Measurements from ENCODE around the gene LAMC3.

DNA sequence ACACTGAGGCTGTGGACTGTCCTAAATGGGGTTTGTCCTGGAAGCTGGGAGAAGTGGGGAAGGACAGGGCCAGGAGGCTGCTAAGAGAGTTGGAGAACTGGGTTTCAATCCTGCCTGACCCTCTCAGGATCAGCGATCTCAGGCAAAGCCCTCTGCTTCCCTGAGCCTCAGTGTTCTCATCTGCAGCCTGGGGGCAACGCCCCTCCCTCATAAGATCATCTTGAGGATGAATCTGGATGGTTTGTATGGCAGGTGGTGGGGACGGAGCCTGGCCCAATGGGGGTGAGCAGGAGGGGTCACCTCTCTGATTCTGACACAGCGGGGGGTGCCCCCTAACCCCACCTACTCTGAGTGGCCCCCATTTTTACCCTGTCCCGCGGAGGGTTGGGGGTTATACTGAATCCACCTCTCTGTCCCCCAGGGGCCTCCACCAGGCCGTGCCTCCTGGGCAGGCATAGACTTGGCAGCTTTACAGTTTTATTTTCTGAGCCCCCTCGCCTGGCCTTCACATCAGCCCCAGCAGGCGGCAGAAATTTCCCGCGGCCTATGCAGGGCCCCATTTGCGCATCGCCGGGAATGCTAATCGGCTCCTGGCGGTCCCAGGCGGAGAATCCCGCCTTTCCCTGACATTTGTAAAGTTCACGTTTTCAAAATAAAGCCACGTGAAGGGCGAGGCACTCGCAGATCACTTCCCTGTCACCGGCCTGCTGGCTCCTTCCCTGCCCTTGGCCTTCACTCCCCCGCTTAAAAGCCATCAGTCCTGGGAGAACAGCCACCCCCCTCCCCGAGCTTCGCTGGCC is 17.8 kb upstream of the LAMC3 start:
- TF ChIP-seq, protein P1, sequence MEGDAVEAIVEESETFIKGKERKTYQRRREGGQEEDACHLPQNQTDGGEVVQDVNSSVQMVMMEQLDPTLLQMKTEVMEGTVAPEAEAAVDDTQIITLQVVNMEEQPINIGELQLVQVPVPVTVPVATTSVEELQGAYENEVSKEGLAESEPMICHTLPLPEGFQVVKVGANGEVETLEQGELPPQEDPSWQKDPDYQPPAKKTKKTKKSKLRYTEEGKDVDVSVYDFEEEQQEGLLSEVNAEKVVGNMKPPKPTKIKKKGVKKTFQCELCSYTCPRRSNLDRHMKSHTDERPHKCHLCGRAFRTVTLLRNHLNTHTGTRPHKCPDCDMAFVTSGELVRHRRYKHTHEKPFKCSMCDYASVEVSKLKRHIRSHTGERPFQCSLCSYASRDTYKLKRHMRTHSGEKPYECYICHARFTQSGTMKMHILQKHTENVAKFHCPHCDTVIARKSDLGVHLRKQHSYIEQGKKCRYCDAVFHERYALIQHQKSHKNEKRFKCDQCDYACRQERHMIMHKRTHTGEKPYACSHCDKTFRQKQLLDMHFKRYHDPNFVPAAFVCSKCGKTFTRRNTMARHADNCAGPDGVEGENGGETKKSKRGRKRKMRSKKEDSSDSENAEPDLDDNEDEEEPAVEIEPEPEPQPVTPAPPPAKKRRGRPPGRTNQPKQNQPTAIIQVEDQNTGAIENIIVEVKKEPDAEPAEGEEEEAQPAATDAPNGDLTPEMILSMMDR (conservative IDR thresholded peaks at IDR 0.05; ENCODE audit: low read depth, low read length) = no peak
- TF ChIP-seq EZH2 (IDR thresholded peaks at IDR 0.05; ENCODE audit: low read length, unreplicated experiment) (no peak), EZH2phosphoT487 (IDR thresholded peaks at IDR 0.05; ENCODE audit: borderline replicate concordance, low read length) (no peak)
